PC-3 (cell line): ENCODE measurements around the gene TBC1D5. TPM values are rescaled to one million over a fixed set of nuclear protein-coding genes. Genes with fewer than 3 reads are reported as not detected.
A peak's percentile ranks its signal among the peaks of the same experiment; 100 is the strongest.

Source experiments
- ATAC-seq: fragments of 200-7000 bp; cut with Tn5 transposase; 2 replicates; pipeline ENCODE4 v1.9.1; 2020; ENCODE audit warnings: mild to moderate bottlenecking, moderate library complexity
- BruUV-seq: library from RNA; stranded (reverse); fragments of 400-500 nt; replicated peaks from 2 replicates; lab custom pipeline; 2021; lab: Mats Ljungman, UMichigan
- CTCF ChIA-PET: fragments of 300-600 bp; sonication (Branson Sonifier 250); formaldehyde crosslinking; loops from one replicate; lab custom pipeline; 2022; ENCODE audit warnings: antibody characterized with exemption; lab: Charles Lee
- POLR2A ChIA-PET: fragments of 300-600 bp; sonication (Branson Sonifier 250); formaldehyde crosslinking; loops from one replicate; lab custom pipeline; 2022; ENCODE audit warnings: antibody characterized with exemption; ENCODE audit not compliant: unreplicated experiment; lab: Charles Lee
- DNase-seq: peaks from one replicate; pipeline ENCODE4 v3.0.0-alpha.2; 2015
- H2AFZ ChIP-seq: fragments of 300-600 bp; sonication (generic); 2 replicates; pipeline ENCODE4 v1.6.0; 2016; ENCODE audit warnings: antibody characterized with exemption, low read length
- H3F3A ChIP-seq: fragments of 300-600 bp; sonication (generic); one replicate; pipeline ENCODE4 v1.6.0; 2017; ENCODE audit warnings: antibody characterized with exemption, low read length, control low read depth, mild to moderate bottlenecking; ENCODE audit not compliant: unreplicated experiment
- H3K27ac ChIP-seq: fragments of 300-600 bp; sonication (generic); 2 replicates; pipeline ENCODE4 v1.5.1; 2016; ENCODE audit warnings: mild to moderate bottlenecking, low read length
- H3K27me3 ChIP-seq: fragments of 300-600 bp; sonication (generic); 2 replicates; pipeline ENCODE4 v1.6.1; 2016; ENCODE audit warnings: low read length, mixed read lengths
- H3K36me3 ChIP-seq: fragments of 300-600 bp; sonication (generic); 2 replicates; pipeline ENCODE4 v1.6.1; 2016; ENCODE audit warnings: low read depth, mixed run types, low read length, mixed read lengths
- H3K4me1 ChIP-seq: fragments of 300-600 bp; sonication (generic); 2 replicates; pipeline ENCODE4 v1.5.1; 2016; ENCODE audit warnings: low read length; ENCODE audit not compliant: insufficient read depth
- H3K4me2 ChIP-seq: fragments of 300-600 bp; sonication (generic); 2 replicates; pipeline ENCODE4 v1.6.0; 2016; ENCODE audit warnings: low read length
- H3K4me3 ChIP-seq: fragments of 300-600 bp; sonication (generic); 2 replicates; pipeline ENCODE4 v1.5.1; 2016; ENCODE audit warnings: mild to moderate bottlenecking, low read length, mixed read lengths
- H3K79me2 ChIP-seq: fragments of 300-600 bp; sonication (generic); 2 replicates; pipeline ENCODE4 v1.6.1; 2017; ENCODE audit warnings: low read length, mixed read lengths
- H3K9ac ChIP-seq: fragments of 300-600 bp; sonication (generic); 2 replicates; pipeline ENCODE4 v1.6.0; 2016; ENCODE audit warnings: mild to moderate bottlenecking, low read length
- H3K9me2 ChIP-seq: fragments of 300-600 bp; sonication (generic); replicated peaks from 2 replicates; pipeline ENCODE4 v1.6.1; 2016; ENCODE audit warnings: mixed run types, low read length, mixed read lengths
- H3K9me3 ChIP-seq: fragments of 300-600 bp; sonication (generic); 2 replicates; pipeline ENCODE4 v1.6.1; 2016; ENCODE audit warnings: low read length, mixed read lengths
- H4K20me1 ChIP-seq: fragments of 300-600 bp; sonication (generic); 2 replicates; pipeline ENCODE4 v1.6.1; 2016; ENCODE audit warnings: low read length, mixed read lengths
- CTCF ChIP-seq: fragments of 300-600 bp; sonication (generic); conservative IDR thresholded peaks from 2 replicates; pipeline ENCODE4 v1.5.1; 2017; ENCODE audit warnings: antibody characterized with exemption, low read depth, mild to moderate bottlenecking, low read length
- EZH2 ChIP-seq: fragments of 300-600 bp; sonication (generic); IDR thresholded peaks from one replicate; pipeline ENCODE4 v1.6.1; 2017; ENCODE audit warnings: antibody characterized with exemption, mild to moderate bottlenecking, low read length; ENCODE audit not compliant: unreplicated experiment
- EZH2phosphoT487 ChIP-seq: fragments of 300-600 bp; sonication (generic); IDR thresholded peaks from 2 replicates; pipeline ENCODE4 v1.6.1; 2018; ENCODE audit warnings: mild to moderate bottlenecking, antibody characterized with exemption, low read length, borderline replicate concordance
- intact Hi-C: fragments of 100-400 bp; cut with micrococcal nuclease; formaldehyde crosslinking; loops from 2 replicates; pipeline ENCODE4 v1.9.0; 2023
- total RNA-seq: library from RNA; depleted of rRNA; stranded (reverse); fragments of >200 nt; gene quantifications from 2 replicates; pipeline ENCODE4 v1.2.3, GENCODE V29; 2014

The TBC1D5 gene
- total RNA-seq, 1 experiment from 2014 or later = 54.5 TPM

GRCh38 chr3:17329927-17330326 is 412.5 kb downstream of the TBC1D5 start:
- no peaks in the 10 kb centered on the region for H3K9me3 ChIP-seq
- H3K4me2 ChIP-seq = no peak overlapping the region
- ChIA-PET CTCF (no interaction called here), POLR2A (no interaction called here)
- no peaks in the 10 kb centered on the region for H4K20me1 ChIP-seq
- DNase-seq (no peak), ATAC-seq (no peak)
- TF ChIP-seq EZH2 (no peak), CTCF (no peak), EZH2phosphoT487 (no peak)
- H3K9ac ChIP-seq = no peak overlapping the region
- H3K36me3 ChIP-seq = no peaks in the 10 kb centered on the region
- H2AFZ ChIP-seq = no peak overlapping the region
- H3K9me2 ChIP-seq = no peaks in the 10 kb centered on the region
- BruUV-seq = no TSS peak
- H3F3A ChIP-seq = no peaks in the 10 kb centered on the region
- H3K79me2 ChIP-seq = no peaks in the 10 kb centered on the region
- no peak overlapping the region for H3K27ac ChIP-seq
- no peaks in the 10 kb centered on the region for H3K27me3 ChIP-seq
- no peaks in the 10 kb centered on the region for H3K4me1 ChIP-seq
- intact Hi-C loops = no loop called here
- no peak overlapping the region for H3K4me3 ChIP-seq

- DNase-seq (no peak), ATAC-seq (no peak)
- POLR2A ChIA-PET = no interaction called here
- H3K9ac ChIP-seq = no peak overlapping the region
- no peaks in the 10 kb centered on the region for H3K9me2 ChIP-seq
- CTCF ChIA-PET = no interaction called here
- H3K4me3 ChIP-seq = no peak overlapping the region
- no peaks in the 10 kb centered on the region for H3K79me2 ChIP-seq
- H3K27me3 ChIP-seq = no peaks in the 10 kb centered on the region
- intact Hi-C loops = loop anchor here (5.0 kb wide), 1 partner anchor 90 kb away; no protein-coding TSS in a partner anchor
- TF ChIP-seq CTCF = no peak
- no peak for TF ChIP-seq EZH2
- no peak overlapping the region for H2AFZ ChIP-seq
- no peaks in the 10 kb centered on the region for H3F3A ChIP-seq
- H3K27ac ChIP-seq = no peak overlapping the region
- H4K20me1 ChIP-seq = no peaks in the 10 kb centered on the region
- H3K9me3 ChIP-seq = no peaks in the 10 kb centered on the region
- H3K4me1 ChIP-seq = no peaks in the 10 kb centered on the region
- H3K4me2 ChIP-seq = no peak overlapping the region
- no peaks in the 10 kb centered on the region for H3K36me3 ChIP-seq
- no TSS peak for BruUV-seq
These were observed 420.2 kb downstream of the TBC1D5 start for GRCh38 chr3:17322106-17322793.

- no peaks in the 10 kb centered on the region for H3K9me3 ChIP-seq
- H3K4me2 ChIP-seq = no peak overlapping the region
- ChIA-PET CTCF (no interaction called here), POLR2A (no interaction called here)
- no peak overlapping the region for H3K4me3 ChIP-seq
- H3K79me2 ChIP-seq = no peaks in the 10 kb centered on the region
- TF ChIP-seq EZH2 (no peak), CTCF (no peak)
- no TSS peak for BruUV-seq
- peak; percentile 42 for ATAC-seq
- intact Hi-C loops = loop anchor here (5.0 kb wide), 1 partner anchor 92 kb away; no protein-coding TSS in a partner anchor
- DNase-seq = no peak
- no peak overlapping the region for H2AFZ ChIP-seq
- no peaks in the 10 kb centered on the region for H3K4me1 ChIP-seq
- H4K20me1 ChIP-seq = no peaks in the 10 kb centered on the region
- H3K27ac ChIP-seq = no peak overlapping the region
- no peaks in the 10 kb centered on the region for H3F3A ChIP-seq
- H3K36me3 ChIP-seq = no peaks in the 10 kb centered on the region
- H3K9ac ChIP-seq = no peak overlapping the region
- H3K9me2 ChIP-seq = no peaks in the 10 kb centered on the region
- H3K27me3 ChIP-seq = no peaks in the 10 kb centered on the region
These were observed 422.2 kb downstream of the TBC1D5 start for GRCh38 chr3:17320266-17320665.
